ENCODE measurements around the gene BPGM.

Gene BPGM

GRCh38 chr7:134676743-134677142, 30.1 kb downstream of the BPGM start:
- no peaks in the 10 kb centered on the region for H3K4me1 ChIP-seq (ENCODE audit: insufficient read depth, poor library complexity, severe bottlenecking)
- no peak for DNase-seq (ENCODE audit: low spot score)
- H3K27me3 ChIP-seq (ENCODE audit: insufficient read depth, poor library complexity, severe bottlenecking): no peaks in the 10 kb centered on the region
- no peak for ATAC-seq (ENCODE audit: low read depth)
- no peaks in the 10 kb centered on the region for H3K9me3 ChIP-seq (ENCODE audit: severe bottlenecking)
- no peak for TF ChIP-seq CTCF (IDR thresholded peaks at IDR 0.05; ENCODE audit: poor library complexity, severe bottlenecking)
- H3K4me3 ChIP-seq (ENCODE audit: severe bottlenecking): no peak overlapping the region
- H3K36me3 ChIP-seq (ENCODE audit: low read depth): no peaks in the 10 kb centered on the region
- H3K27ac ChIP-seq (ENCODE audit: poor library complexity, severe bottlenecking): no peak overlapping the region

- no peaks in the 10 kb centered on the region for H3K27me3 ChIP-seq (ENCODE audit: insufficient read depth, poor library complexity, severe bottlenecking)
- H3K27ac ChIP-seq (ENCODE audit: poor library complexity, severe bottlenecking): no peak overlapping the region
- H3K9me3 ChIP-seq (ENCODE audit: severe bottlenecking): no peaks in the 10 kb centered on the region
- ATAC-seq (ENCODE audit: low read depth): no peak
- no peaks in the 10 kb centered on the region for H3K4me1 ChIP-seq (ENCODE audit: insufficient read depth, poor library complexity, severe bottlenecking)
- no peak for DNase-seq (ENCODE audit: low spot score)
- no peak overlapping the region for H3K4me3 ChIP-seq (ENCODE audit: severe bottlenecking)
- no peaks in the 10 kb centered on the region for H3K36me3 ChIP-seq (ENCODE audit: low read depth)
- no peak for TF ChIP-seq CTCF (IDR thresholded peaks at IDR 0.05; ENCODE audit: poor library complexity, severe bottlenecking)
Measured at GRCh38 chr7:134678115-134678514, 31.5 kb downstream of the BPGM start.

GRCh38 chr7:134679006-134679405, 32.4 kb downstream of the BPGM start:
- H3K27ac ChIP-seq (ENCODE audit: poor library complexity, severe bottlenecking): no peak overlapping the region
- no peaks in the 10 kb centered on the region for H3K9me3 ChIP-seq (ENCODE audit: severe bottlenecking)
- no peaks in the 10 kb centered on the region for H3K36me3 ChIP-seq (ENCODE audit: low read depth)
- no peak for TF ChIP-seq CTCF (IDR thresholded peaks at IDR 0.05; ENCODE audit: poor library complexity, severe bottlenecking)
- H3K4me3 ChIP-seq (ENCODE audit: severe bottlenecking): no peak overlapping the region
- no peaks in the 10 kb centered on the region for H3K27me3 ChIP-seq (ENCODE audit: insufficient read depth, poor library complexity, severe bottlenecking)
- no peaks in the 10 kb centered on the region for H3K4me1 ChIP-seq (ENCODE audit: insufficient read depth, poor library complexity, severe bottlenecking)
- DNase-seq (ENCODE audit: low spot score) (no peak), ATAC-seq (ENCODE audit: low read depth) (no peak)

- no peaks in the 10 kb centered on the region for H3K4me1 ChIP-seq (ENCODE audit: insufficient read depth, poor library complexity, severe bottlenecking)
- H3K27me3 ChIP-seq (ENCODE audit: insufficient read depth, poor library complexity, severe bottlenecking): no peaks in the 10 kb centered on the region
- no peak for DNase-seq (ENCODE audit: low spot score)
- TF ChIP-seq CTCF (IDR thresholded peaks at IDR 0.05; ENCODE audit: poor library complexity, severe bottlenecking): no peak
- H3K27ac ChIP-seq (ENCODE audit: poor library complexity, severe bottlenecking): no peak overlapping the region
- no peak overlapping the region for H3K4me3 ChIP-seq (ENCODE audit: severe bottlenecking)
- no peaks in the 10 kb centered on the region for H3K36me3 ChIP-seq (ENCODE audit: low read depth)
- H3K9me3 ChIP-seq (ENCODE audit: severe bottlenecking): no peaks in the 10 kb centered on the region
- no peak for ATAC-seq (ENCODE audit: low read depth)
Measured at GRCh38 chr7:134684165-134684564, 37.5 kb downstream of the BPGM start.

- no peak for ATAC-seq (ENCODE audit: low read depth)
- H3K27ac ChIP-seq (ENCODE audit: poor library complexity, severe bottlenecking): no peak overlapping the region
- H3K27me3 ChIP-seq (ENCODE audit: insufficient read depth, poor library complexity, severe bottlenecking): no peaks in the 10 kb centered on the region
- H3K9me3 ChIP-seq (ENCODE audit: severe bottlenecking): no peaks in the 10 kb centered on the region
- no peaks in the 10 kb centered on the region for H3K4me1 ChIP-seq (ENCODE audit: insufficient read depth, poor library complexity, severe bottlenecking)
- DNase-seq (ENCODE audit: low spot score): no peak
- H3K36me3 ChIP-seq (ENCODE audit: low read depth): no peaks in the 10 kb centered on the region
- no peak for TF ChIP-seq CTCF (IDR thresholded peaks at IDR 0.05; ENCODE audit: poor library complexity, severe bottlenecking)
- H3K4me3 ChIP-seq (ENCODE audit: severe bottlenecking): no peak overlapping the region
Measured at GRCh38 chr7:134685250-134685649, 38.6 kb downstream of the BPGM start.

All from RWPE2 (cell line).